GM12873 (cell line): ENCODE data around the gene ZFYVE27.

Experiments used
- CTCF ChIP-seq: IDR thresholded peaks from 2 replicates; pipeline ENCODE4 v1.5.1; 2012; ENCODE audit warnings: low read depth, mild to moderate bottlenecking, moderate library complexity, low read length, control low read depth; ENCODE audit not compliant: insufficient read depth; ENCODE audit errors: missing control alignments

Gene ZFYVE27

GRCh38 chr10:97732052-97732359, 4.9 kb upstream of the ZFYVE27 start:
- TF ChIP-seq CTCF = no peak

GRCh38 chr10:97733256-97733655, 3.7 kb upstream of the ZFYVE27 start:
- TF ChIP-seq CTCF = no peak

- TF ChIP-seq CTCF = no peak
Observed at GRCh38 chr10:97734021-97734420, 2.9 kb upstream of the ZFYVE27 start.

- TF ChIP-seq CTCF = no peak
Observed at GRCh38 chr10:97736403-97736901, 476 bp upstream of the ZFYVE27 start.

- no peak for TF ChIP-seq CTCF
Observed at GRCh38 chr10:97737770-97738265, 890 bp downstream of the ZFYVE27 start.

GRCh38 chr10:97738616-97739015, 1.7 kb downstream of the ZFYVE27 start:
- TF ChIP-seq CTCF = no peak

GRCh38 chr10:97740613-97741012, 3.7 kb downstream of the ZFYVE27 start:
- no peak for TF ChIP-seq CTCF
